Coronary artery (tissue), 2 donors: ENCODE measurements around the gene ADRA2B.
"Not testable (repeated sequence)": the region's sequence is repeated elsewhere in the genome, so short reads cannot be mapped to it uniquely, and the experiment has no call there.

Experiments
- DNase-seq: peaks from one replicate; pipeline ENCODE4 v3.0.0-alpha.2; 2017; ENCODE audit warnings: low spot score
- H3K27ac ChIP-seq, 2 donors: fragments of 200-600 bp; sonication (generic); one replicate each; pipeline ENCODE4 v1.5.1; 2016 to 2019
- H3K4me3 ChIP-seq: fragments of 200-600 bp; sonication (generic); 2 replicates; pipeline ENCODE4 v1.5.1; 2016; ENCODE audit warnings: mild to moderate bottlenecking, moderate library complexity
- CTCF ChIP-seq: fragments of 200-600 bp; sonication (generic); IDR thresholded peaks from one replicate; pipeline ENCODE4 v1.5.1; 2019; ENCODE audit warnings: antibody characterized with exemption

Gene ADRA2B

GRCh38 chr2:96089356-96090195 is 26.8 kb downstream of the ADRA2B start:
- H3K27ac ChIP-seq = no peak overlapping the region
- DNase-seq = peak; percentile 52
- no peak overlapping the region for H3K4me3 ChIP-seq
- TF ChIP-seq CTCF = no peak

GRCh38 chr2:96088340-96089335 is 27.7 kb downstream of the ADRA2B start:
- no peak for TF ChIP-seq CTCF
- no peak overlapping the region for H3K4me3 ChIP-seq
- no peak for DNase-seq
- H3K27ac ChIP-seq = no peak overlapping the region

GRCh38 chr2:96087130-96087529 is 29.2 kb downstream of the ADRA2B start:
- DNase-seq = no peak
- no peak overlapping the region for H3K27ac ChIP-seq
- no peak overlapping the region for H3K4me3 ChIP-seq
- TF ChIP-seq CTCF = no peak

- Histone ChIP-seq H3K4me3 (no peak overlapping the region), H3K27ac (no peak overlapping the region)
- TF ChIP-seq CTCF = no peak
- no peak for DNase-seq
Measured at GRCh38 chr2:96085541-96086355, 30.6 kb downstream of the ADRA2B start.

- not testable (repeated sequence) for DNase-seq, H3K4me3 ChIP-seq, H3K27ac ChIP-seq
Measured at GRCh38 chr2:96084858-96085518, 31.4 kb downstream of the ADRA2B start.

- Histone ChIP-seq H3K4me3 (no peak overlapping the region), H3K27ac (peak overlapping the region in 1 of 2 donors; percentile 76)
- TF ChIP-seq CTCF = no peak
- DNase-seq = no peak
Measured at GRCh38 chr2:96083989-96084857, 32.1 kb downstream of the ADRA2B start.
